H9 (cell line): ENCODE measurements around the gene EPN3. TPM values are rescaled to one million over a fixed set of nuclear protein-coding genes. Genes with fewer than 3 reads are reported as not detected.

ENCODE experiments used
- DNase-seq: peaks from one replicate; pipeline ENCODE4 v3.0.0-alpha.2; 2017
- H2AFZ ChIP-seq: one replicate; pipeline ENCODE4 v1.6.1; 2013; ENCODE audit warnings: mild to moderate bottlenecking, low read length, control low read depth, moderate library complexity
- H2AK5ac ChIP-seq: 2 replicates; pipeline ENCODE4 v1.6.1; 2013; ENCODE audit warnings: low read length, control low read depth, mixed read lengths; ENCODE audit not compliant: insufficient read length
- H2BK120ac ChIP-seq: one replicate; pipeline ENCODE4 v1.6.1; 2013; ENCODE audit warnings: low read depth, mild to moderate bottlenecking, low read length, control low read depth, inconsistent platforms; ENCODE audit not compliant: poor library complexity, severe bottlenecking
- H2BK12ac ChIP-seq: 2 replicates; pipeline ENCODE4 v1.6.1; 2013; ENCODE audit warnings: low read length, control low read depth, mixed read lengths, low read depth; ENCODE audit not compliant: insufficient read length
- H2BK15ac ChIP-seq: 2 replicates; pipeline ENCODE4 v1.6.1; 2013; ENCODE audit warnings: low read depth, low read length, control low read depth
- H2BK20ac ChIP-seq: one replicate; pipeline ENCODE4 v1.6.1; 2013; ENCODE audit warnings: low read depth, mild to moderate bottlenecking, low read length, control low read depth, inconsistent platforms; ENCODE audit not compliant: poor library complexity, severe bottlenecking
- H2BK5ac ChIP-seq: 2 replicates; pipeline ENCODE4 v1.6.1; 2013; ENCODE audit warnings: low read length, control low read depth, mixed read lengths; ENCODE audit not compliant: insufficient read length
- H3K14ac ChIP-seq: 2 replicates; pipeline ENCODE4 v1.6.1; 2013; ENCODE audit warnings: low read length, control low read depth; ENCODE audit not compliant: insufficient read depth
- H3K18ac ChIP-seq: 2 replicates; pipeline ENCODE4 v1.6.1; 2013; ENCODE audit warnings: low read depth, mild to moderate bottlenecking, mixed read lengths, low read length, control low read depth; ENCODE audit not compliant: insufficient read length
- H3K23ac ChIP-seq: 2 replicates; pipeline ENCODE4 v1.6.1; 2013; ENCODE audit warnings: low read length, control low read depth, mixed read lengths, low read depth; ENCODE audit not compliant: insufficient read length
- H3K23me2 ChIP-seq: 2 replicates; pipeline ENCODE4 v1.6.1; 2013; ENCODE audit warnings: low read depth, mild to moderate bottlenecking, mixed read lengths, low read length, control low read depth; ENCODE audit not compliant: insufficient read length, poor library complexity, severe bottlenecking
- H3K27ac ChIP-seq: 2 replicates; pipeline ENCODE4 v1.5.1; 2013; ENCODE audit warnings: low read length, control low read depth, mixed read lengths, low read depth; ENCODE audit not compliant: insufficient read length
- H3K27me3 ChIP-seq: 2 replicates; pipeline ENCODE4 v1.6.1; 2013; ENCODE audit warnings: low read length, control low read depth, inconsistent platforms; ENCODE audit not compliant: insufficient read depth
- H3K4ac ChIP-seq: 2 replicates; pipeline ENCODE4 v1.6.1; 2013; ENCODE audit warnings: low read depth, mild to moderate bottlenecking, control low read depth, inconsistent platforms, low read length, moderate library complexity
- H3K4me1 ChIP-seq: 2 replicates; pipeline ENCODE4 v1.6.1; 2013; ENCODE audit warnings: low read length, control low read depth, inconsistent platforms; ENCODE audit not compliant: insufficient read depth
- H3K4me2 ChIP-seq: 2 replicates; pipeline ENCODE4 v1.6.1; 2013; ENCODE audit warnings: low read length, control low read depth, mixed read lengths; ENCODE audit not compliant: insufficient read length, insufficient read depth
- H3K56ac ChIP-seq: 2 replicates; pipeline ENCODE4 v1.6.1; 2013; ENCODE audit warnings: low read depth, mild to moderate bottlenecking, mixed read lengths, low read length, control low read depth; ENCODE audit not compliant: insufficient read length
- H3K79me1 ChIP-seq: 2 replicates; pipeline ENCODE4 v1.6.1; 2013; ENCODE audit warnings: low read depth, mild to moderate bottlenecking, moderate library complexity, low read length, control low read depth, inconsistent platforms; ENCODE audit not compliant: insufficient read depth, poor library complexity, severe bottlenecking
- H3K79me2 ChIP-seq: 2 replicates; pipeline ENCODE4 v1.6.1; 2013; ENCODE audit warnings: low read length, control low read depth, inconsistent platforms; ENCODE audit not compliant: insufficient read depth
- H3K9ac ChIP-seq: 2 replicates; pipeline ENCODE4 v1.6.1; 2013; ENCODE audit warnings: low read length, control low read depth, mixed read lengths; ENCODE audit not compliant: insufficient read length; ENCODE audit errors: extremely low read depth
- H3K9me3 ChIP-seq: one replicate; pipeline ENCODE4 v1.6.1; 2013; ENCODE audit warnings: low read depth, low read length, inconsistent platforms; ENCODE audit not compliant: control insufficient read depth
- H3T11ph ChIP-seq: one replicate; pipeline ENCODE4 v1.6.1; 2013; ENCODE audit warnings: mild to moderate bottlenecking, low read length, control low read depth, inconsistent platforms
- H4K20me1 ChIP-seq: one replicate; pipeline ENCODE4 v1.6.1; 2013; ENCODE audit not compliant: control insufficient read depth, insufficient read length, insufficient read depth
- H4K5ac ChIP-seq: 2 replicates; pipeline ENCODE4 v1.6.1; 2013; ENCODE audit warnings: low read depth, mild to moderate bottlenecking, mixed read lengths, low read length, control low read depth; ENCODE audit not compliant: insufficient read length
- H4K8ac ChIP-seq: replicated peaks from 2 replicates; pipeline ENCODE4 v1.6.1; 2013; ENCODE audit warnings: low read length, control low read depth, mixed read lengths, low read depth; ENCODE audit not compliant: insufficient read length
- H4K91ac ChIP-seq: 2 replicates; pipeline ENCODE4 v1.6.1; 2013; ENCODE audit warnings: low read depth, mild to moderate bottlenecking, moderate library complexity, mixed read lengths, low read length, control low read depth; ENCODE audit not compliant: insufficient read length
- H3K27ac Mint-ChIP-seq, 3 experiments: 2 replicates in 2 of 3; 3 replicates in 1 of 3; pipeline ENCODE4 v1.8.0; 2020 to 2021; ENCODE audit warnings: mixed read lengths in 3 of 3, mild to moderate bottlenecking in 1 of 3, moderate library complexity in 1 of 3
- H3K27me3 Mint-ChIP-seq: 2 replicates; pipeline ENCODE4 v1.8.0; 2021; ENCODE audit warnings: low read depth, mild to moderate bottlenecking, moderate library complexity, mixed read lengths
- H3K36me3 Mint-ChIP-seq, 3 experiments: 2 replicates in 2 of 3; 3 replicates in 1 of 3; pipeline ENCODE4 v1.8.0; 2020 to 2021; ENCODE audit warnings: low read depth in 3 of 3, mixed read lengths in 3 of 3; ENCODE audit not compliant: insufficient read depth in 1 of 3
- H3K4me1 Mint-ChIP-seq, 2 experiments: 2 replicates each; pipeline ENCODE4 v1.8.0; 2020; ENCODE audit warnings: mixed read lengths in 2 of 2
- H3K4me3 Mint-ChIP-seq, 2 experiments: 2 replicates in 1 of 2; 3 replicates in 1 of 2; pipeline ENCODE4 v1.8.0; 2020 to 2021; ENCODE audit warnings: mild to moderate bottlenecking in 2 of 2, mixed read lengths in 2 of 2, moderate library complexity in 1 of 2
- H3K9me3 Mint-ChIP-seq, 2 experiments: 2 replicates in 1 of 2; 3 replicates in 1 of 2; pipeline ENCODE4 v1.8.0; 2020; ENCODE audit warnings: mild to moderate bottlenecking in 2 of 2, mixed read lengths in 2 of 2, moderate library complexity in 1 of 2
- CTCF ChIP-seq: fragments of 200-600 bp; sonication (generic); conservative IDR thresholded peaks from 3 replicates; pipeline ENCODE4 v1.8.0; 2021; ENCODE audit warnings: antibody characterized with exemption, mild to moderate bottlenecking
- WGBS: extraction: QIAGEN DNeasy Blood & Tissue Kit; methylation state at CpG from one replicate; pipeline ENCODE4 v1.1.7; 2013; ENCODE audit warnings: missing lambda C conversion rate, low lambda C conversion rate, mixed read lengths; ENCODE audit not compliant: insufficient read length; ENCODE audit errors: extremely low coverage; 5-methylcytosine and 5-hydroxymethylcytosine counted together
- total RNA-seq: library from RNA; stranded (reverse); gene quantifications from 2 replicates; pipeline ENCODE4 v1.2.1, GENCODE V29; 2021

Gene EPN3
- total RNA-seq, 1 experiment from 2014 or later, result 1.9 TPM

DNA sequence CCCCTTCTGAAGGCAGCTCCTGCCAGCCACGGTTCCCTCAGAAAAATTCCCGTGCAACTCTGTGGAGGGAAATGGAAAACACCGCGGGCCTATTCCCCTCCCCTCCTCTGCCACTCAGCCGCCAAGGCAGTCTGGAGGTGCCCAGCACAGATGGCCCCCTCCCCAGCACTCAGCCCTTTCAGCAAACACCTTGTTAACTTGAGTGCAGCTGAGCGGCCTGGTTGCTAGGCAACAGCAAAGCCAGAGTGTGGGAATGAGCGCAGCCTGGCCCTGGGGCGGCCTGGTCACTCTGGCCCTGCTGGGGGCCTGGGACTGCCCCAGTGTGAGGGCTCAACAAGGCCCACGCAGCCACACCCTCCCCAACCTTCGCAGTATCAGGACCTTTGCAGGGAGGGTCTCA lies 60.8 kb downstream of the EPN3 start:
- no peak overlapping the region for H3K27ac Mint-ChIP-seq

More for the DNA sequence above, 60.8 kb downstream of the EPN3 start:
- Mint-ChIP-seq H3K9me3 (no peaks in the 10 kb centered on the region), H3K4me3 (no peak overlapping the region), H3K4me1 (peaks cover 7 to 15% of the 10 kb centered on the region in 2 experiments), H3K36me3 (peaks cover 0 to 2% (median 0%) of the 10 kb centered on the region in 3 experiments; a peak in 2 of 7 replicates), H3K27me3 (peaks cover 4% of the 10 kb centered on the region)
- no peaks in the 10 kb centered on the region for H3K79me2 ChIP-seq
- H3K79me1 ChIP-seq, result no peaks in the 10 kb centered on the region
- H3K27ac ChIP-seq, result no peak overlapping the region
- no peak overlapping the region for H3K23ac ChIP-seq
- H4K91ac ChIP-seq, result no peak overlapping the region
- no peak overlapping the region for H3K4me2 ChIP-seq
- H2BK12ac ChIP-seq, result no peak overlapping the region
- no peak overlapping the region for H3K56ac ChIP-seq
- peak; percentile 74 for DNase-seq
- H2AK5ac ChIP-seq, result no peak overlapping the region
- H2BK5ac ChIP-seq, result no peak overlapping the region
- no peak overlapping the region for H2BK20ac ChIP-seq
- TF ChIP-seq CTCF, result no peak
- H3K9me3 ChIP-seq, result no peaks in the 10 kb centered on the region
- H3K4me1 ChIP-seq, result no peaks in the 10 kb centered on the region
- no peak overlapping the region for H2BK120ac ChIP-seq
- H4K8ac ChIP-seq, result no peak overlapping the region
- no peak overlapping the region for H3T11ph ChIP-seq
- H3K18ac ChIP-seq, result no peak overlapping the region
- no peak overlapping the region for H3K9ac ChIP-seq
- no peak overlapping the region for H2AFZ ChIP-seq
- no peak overlapping the region for H4K5ac ChIP-seq
- H2BK15ac ChIP-seq, result no peak overlapping the region
- peaks cover 2% of the 10 kb centered on the region for H4K20me1 ChIP-seq
- H3K4ac ChIP-seq, result no peak overlapping the region
- no peaks in the 10 kb centered on the region for H3K23me2 ChIP-seq
- H3K27me3 ChIP-seq, result no peaks in the 10 kb centered on the region
- peak overlapping the region; percentile 64; the same call in 1 of the 2 replicates for H3K14ac ChIP-seq
- no CpG with 5 or more reads among the region's 10 CpGs for WGBS

Other genes with a start within 250 kb of the EPN3 start
- gene XYLT2, start 186.6 kb upstream of the EPN3 start, total RNA-seq, result 24.0 and 26.4 TPM in 2 replicates
- 85.9 and 91.8 TPM in 2 replicates for gene MRPL27, start 159.6 kb upstream of the EPN3 start, total RNA-seq
- gene EME1, start 159.5 kb upstream of the EPN3 start, total RNA-seq, result 15.1 and 16.5 TPM in 2 replicates
- 105 and 106 TPM in 2 replicates for gene LRRC59, start 135.2 kb upstream of the EPN3 start, total RNA-seq
- gene ACSF2, start 106.5 kb upstream of the EPN3 start, total RNA-seq, result 12.2 TPM in 2 replicates
- 0.46 and 0.57 TPM in 2 replicates for gene CHAD, start 63.9 kb upstream of the EPN3 start, total RNA-seq
- gene RSAD1, start 53.9 kb upstream of the EPN3 start, total RNA-seq, result 27.9 and 29.6 TPM in 2 replicates
- 1.7 and 1.9 TPM in 2 replicates for gene MYCBPAP, start 24.3 kb upstream of the EPN3 start, total RNA-seq
- 23.9 and 26.6 TPM in 2 replicates for gene SPATA20, start 14.4 kb downstream of the EPN3 start, total RNA-seq
- gene CACNA1G, start 28.0 kb downstream of the EPN3 start, total RNA-seq, result 1.5 and 1.7 TPM in 2 replicates
- gene ABCC3, start 102.1 kb downstream of the EPN3 start, total RNA-seq, result 0.31 and 0.59 TPM in 2 replicates
- 54.3 and 56.1 TPM in 2 replicates for gene ANKRD40, start 175.2 kb downstream of the EPN3 start, total RNA-seq
- 143 and 154 TPM in 2 replicates for gene LUC7L3, start 186.9 kb downstream of the EPN3 start, total RNA-seq
- not detected in 2 replicates for gene ANKRD40CL, start 234.8 kb downstream of the EPN3 start, total RNA-seq